Neural cell (in vitro differentiated cells): ENCODE results near the gene H19. TPM values are rescaled to one million over a fixed set of nuclear protein-coding genes. Genes with fewer than 3 reads are reported as not detected.

Source experiments
- H2AFZ ChIP-seq: fragments of 200-600, 300-800 bp; sonication (generic), shearing (Covaris generic); 2 replicates; pipeline ENCODE4 v1.6.0; 2014; ENCODE audit warnings: low read depth, mild to moderate bottlenecking, antibody characterized with exemption, low read length, moderate library complexity
- H3F3A ChIP-seq: fragments of 200-600 bp; shearing (Covaris generic); 2 replicates; pipeline ENCODE4 v1.6.1; 2016; ENCODE audit warnings: mild to moderate bottlenecking, moderate library complexity, mixed read lengths, antibody characterized with exemption, low read length; ENCODE audit not compliant: insufficient read depth, poor library complexity, severe bottlenecking
- H3K27ac ChIP-seq: fragments of 200-600, 300-800 bp; sonication (generic), shearing (Covaris generic); 2 replicates; pipeline ENCODE4 v1.5.1; 2014; ENCODE audit warnings: mild to moderate bottlenecking, low read length, moderate library complexity
- H3K27me3 ChIP-seq: fragments of 300-800, 200-600 bp; sonication (generic), shearing (Covaris generic); 2 replicates; pipeline ENCODE4 v1.6.0; 2014; ENCODE audit warnings: mild to moderate bottlenecking, low read depth, low read length, moderate library complexity; ENCODE audit not compliant: insufficient read depth
- H3K36me3 ChIP-seq: fragments of 300-800, 200-600 bp; sonication (generic), shearing (Covaris generic); 2 replicates; pipeline ENCODE4 v1.5.1; 2014; ENCODE audit warnings: mild to moderate bottlenecking, antibody characterized with exemption, low read length, moderate library complexity; ENCODE audit not compliant: insufficient read depth
- H3K4me2 ChIP-seq: fragments of 300-800, 200-600 bp; sonication (generic), shearing (Covaris generic); 2 replicates; pipeline ENCODE4 v1.6.0; 2014; ENCODE audit warnings: mild to moderate bottlenecking, low read length
- H3K4me3 ChIP-seq: fragments of 300-800, 200-600 bp; sonication (generic), shearing (Covaris generic); 2 replicates; pipeline ENCODE4 v1.5.1; 2014; ENCODE audit warnings: mild to moderate bottlenecking, low read length, moderate library complexity
- H3K79me2 ChIP-seq: fragments of 200-600 bp; shearing (Covaris generic); replicated peaks from 2 replicates; pipeline ENCODE4 v1.6.0; 2014; ENCODE audit warnings: mild to moderate bottlenecking, low read length, moderate library complexity; ENCODE audit not compliant: insufficient read depth
- H3K9ac ChIP-seq: fragments of 300-800, 200-600 bp; sonication (generic), shearing (Covaris generic); 2 replicates; pipeline ENCODE4 v1.6.1; 2016; ENCODE audit warnings: mild to moderate bottlenecking, low read length, mixed read lengths
- H3K9me2 ChIP-seq: fragments of 200-600 bp; shearing (Covaris generic); 2 replicates; pipeline ENCODE4 v1.6.1; 2016; ENCODE audit warnings: mild to moderate bottlenecking, low read length, mixed read lengths; ENCODE audit not compliant: insufficient read depth
- H3K9me3 ChIP-seq: fragments of 200-600, 300-800 bp; sonication (generic), shearing (Covaris generic); 2 replicates; pipeline ENCODE4 v1.6.1; 2016; ENCODE audit warnings: mild to moderate bottlenecking, mixed run types, low read length, moderate library complexity, mixed read lengths
- H4K20me1 ChIP-seq: fragments of 200-600 bp; shearing (Covaris generic); 2 replicates; pipeline ENCODE4 v1.6.1; 2016; ENCODE audit warnings: mild to moderate bottlenecking, mixed run types; ENCODE audit not compliant: insufficient read depth
- EP300 ChIP-seq: fragments of 450-650 bp; conservative IDR thresholded peaks from 2 replicates; pipeline ENCODE4 v1.6.1; 2014; ENCODE audit warnings: antibody characterized with exemption, mild to moderate bottlenecking, moderate library complexity; ENCODE audit not compliant: poor library complexity, severe bottlenecking
- EZH2 ChIP-seq: fragments of 200-600, 300-800 bp; shearing (Covaris generic), sonication (generic); IDR thresholded peaks from 2 replicates; pipeline ENCODE4 v1.6.1; 2014; ENCODE audit warnings: antibody characterized with exemption, low read length, borderline replicate concordance, mild to moderate bottlenecking; ENCODE audit not compliant: insufficient read depth, poor library complexity, severe bottlenecking
- MXI1 ChIP-seq: fragments of 450-650 bp; conservative IDR thresholded peaks from 2 replicates; pipeline ENCODE4 v1.6.1; 2014; ENCODE audit warnings: antibody characterized with exemption, mild to moderate bottlenecking; ENCODE audit not compliant: poor library complexity, severe bottlenecking
- POLR2AphosphoS5 ChIP-seq: IDR thresholded peaks from 2 replicates; pipeline ENCODE4 v1.6.1; 2012
- RAD21 ChIP-seq: fragments of 450-650 bp; conservative IDR thresholded peaks from 2 replicates; pipeline ENCODE4 v1.6.1; 2014; ENCODE audit warnings: antibody characterized with exemption, mild to moderate bottlenecking, moderate library complexity
- SMC3 ChIP-seq: fragments of 450-650 bp; conservative IDR thresholded peaks from 2 replicates; pipeline ENCODE4 v1.6.1; 2014; ENCODE audit warnings: antibody characterized with exemption, mild to moderate bottlenecking, moderate library complexity; ENCODE audit not compliant: poor library complexity
- TAF1 ChIP-seq: IDR thresholded peaks from 2 replicates; pipeline ENCODE4 v1.6.1; 2012; ENCODE audit warnings: low read depth
- polyA plus RNA-seq: library from polyadenylated mRNA; depleted of rRNA; stranded (reverse); fragments of >200 nt; gene quantifications from 2 replicates; pipeline ENCODE4 v1.2.3, GENCODE V29; 2014
- TF ChIP-seq, protein P1 (sequence below): IDR thresholded peaks from 2 replicates; pipeline ENCODE4 v1.6.1; 2012; ENCODE audit warnings: borderline replicate concordance
- TF ChIP-seq, protein P2 (sequence below): fragments of 450-650 bp; IDR thresholded peaks from 2 replicates; pipeline ENCODE4 v1.5.1; 2014; ENCODE audit warnings: antibody characterized with exemption, mild to moderate bottlenecking, moderate library complexity; ENCODE audit not compliant: poor library complexity, severe bottlenecking

The H19 gene
- polyA plus RNA-seq, 1 donor from 2014 or later = not detected

DNA sequence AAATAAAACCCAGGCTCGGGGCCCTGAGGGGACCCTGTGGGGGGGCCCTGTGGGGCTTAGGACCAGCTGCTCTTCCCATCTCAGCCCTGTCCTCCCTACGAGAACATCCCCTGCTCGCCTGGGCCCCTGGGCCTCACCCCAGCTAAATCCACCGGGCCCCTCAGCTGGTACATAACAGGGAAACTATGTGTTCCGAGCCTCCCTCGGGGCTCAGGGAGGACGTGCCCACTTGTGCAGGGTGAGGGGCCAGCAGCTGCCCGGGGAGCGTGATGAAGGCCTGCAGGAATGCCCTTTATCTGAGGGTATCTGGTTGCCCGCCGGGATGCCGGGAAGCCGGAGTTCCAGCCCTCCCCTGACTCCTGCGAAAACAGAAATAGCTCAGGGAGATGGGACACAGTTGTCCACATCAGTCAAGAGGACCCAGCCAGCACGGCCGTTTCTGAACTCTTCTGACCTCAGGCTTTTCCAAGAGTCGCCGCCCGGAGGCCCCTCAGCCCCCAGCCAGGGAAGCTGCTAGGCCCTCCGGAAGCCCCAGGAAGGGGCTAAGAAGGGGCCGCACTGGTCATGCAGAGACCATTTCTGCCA, 29.9 kb downstream of the H19 start:
- no peak overlapping the region for H3K4me3 ChIP-seq
- H3K27me3 ChIP-seq = no peaks in the 10 kb centered on the region
- H3K27ac ChIP-seq = no peak overlapping the region
- H3K79me2 ChIP-seq = no peaks in the 10 kb centered on the region
- H3K9me3 ChIP-seq = no peaks in the 10 kb centered on the region
- no peak overlapping the region for H2AFZ ChIP-seq
- no peaks in the 10 kb centered on the region for H4K20me1 ChIP-seq
- H3K4me2 ChIP-seq = no peak overlapping the region
- no peaks in the 10 kb centered on the region for H3F3A ChIP-seq
- H3K9me2 ChIP-seq = no peaks in the 10 kb centered on the region
- no peak for TF ChIP-seq EZH2
- TF ChIP-seq RAD21 = no peak
- no peak for TF ChIP-seq SMC3
- TF ChIP-seq MXI1 = no peak
- TF ChIP-seq POLR2AphosphoS5 = no peak
- TF ChIP-seq TAF1 = no peak
- no peak for TF ChIP-seq EP300
- TF ChIP-seq, protein P1, sequence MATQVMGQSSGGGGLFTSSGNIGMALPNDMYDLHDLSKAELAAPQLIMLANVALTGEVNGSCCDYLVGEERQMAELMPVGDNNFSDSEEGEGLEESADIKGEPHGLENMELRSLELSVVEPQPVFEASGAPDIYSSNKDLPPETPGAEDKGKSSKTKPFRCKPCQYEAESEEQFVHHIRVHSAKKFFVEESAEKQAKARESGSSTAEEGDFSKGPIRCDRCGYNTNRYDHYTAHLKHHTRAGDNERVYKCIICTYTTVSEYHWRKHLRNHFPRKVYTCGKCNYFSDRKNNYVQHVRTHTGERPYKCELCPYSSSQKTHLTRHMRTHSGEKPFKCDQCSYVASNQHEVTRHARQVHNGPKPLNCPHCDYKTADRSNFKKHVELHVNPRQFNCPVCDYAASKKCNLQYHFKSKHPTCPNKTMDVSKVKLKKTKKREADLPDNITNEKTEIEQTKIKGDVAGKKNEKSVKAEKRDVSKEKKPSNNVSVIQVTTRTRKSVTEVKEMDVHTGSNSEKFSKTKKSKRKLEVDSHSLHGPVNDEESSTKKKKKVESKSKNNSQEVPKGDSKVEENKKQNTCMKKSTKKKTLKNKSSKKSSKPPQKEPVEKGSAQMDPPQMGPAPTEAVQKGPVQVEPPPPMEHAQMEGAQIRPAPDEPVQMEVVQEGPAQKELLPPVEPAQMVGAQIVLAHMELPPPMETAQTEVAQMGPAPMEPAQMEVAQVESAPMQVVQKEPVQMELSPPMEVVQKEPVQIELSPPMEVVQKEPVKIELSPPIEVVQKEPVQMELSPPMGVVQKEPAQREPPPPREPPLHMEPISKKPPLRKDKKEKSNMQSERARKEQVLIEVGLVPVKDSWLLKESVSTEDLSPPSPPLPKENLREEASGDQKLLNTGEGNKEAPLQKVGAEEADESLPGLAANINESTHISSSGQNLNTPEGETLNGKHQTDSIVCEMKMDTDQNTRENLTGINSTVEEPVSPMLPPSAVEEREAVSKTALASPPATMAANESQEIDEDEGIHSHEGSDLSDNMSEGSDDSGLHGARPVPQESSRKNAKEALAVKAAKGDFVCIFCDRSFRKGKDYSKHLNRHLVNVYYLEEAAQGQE = no peak
- TF ChIP-seq, protein P2, sequence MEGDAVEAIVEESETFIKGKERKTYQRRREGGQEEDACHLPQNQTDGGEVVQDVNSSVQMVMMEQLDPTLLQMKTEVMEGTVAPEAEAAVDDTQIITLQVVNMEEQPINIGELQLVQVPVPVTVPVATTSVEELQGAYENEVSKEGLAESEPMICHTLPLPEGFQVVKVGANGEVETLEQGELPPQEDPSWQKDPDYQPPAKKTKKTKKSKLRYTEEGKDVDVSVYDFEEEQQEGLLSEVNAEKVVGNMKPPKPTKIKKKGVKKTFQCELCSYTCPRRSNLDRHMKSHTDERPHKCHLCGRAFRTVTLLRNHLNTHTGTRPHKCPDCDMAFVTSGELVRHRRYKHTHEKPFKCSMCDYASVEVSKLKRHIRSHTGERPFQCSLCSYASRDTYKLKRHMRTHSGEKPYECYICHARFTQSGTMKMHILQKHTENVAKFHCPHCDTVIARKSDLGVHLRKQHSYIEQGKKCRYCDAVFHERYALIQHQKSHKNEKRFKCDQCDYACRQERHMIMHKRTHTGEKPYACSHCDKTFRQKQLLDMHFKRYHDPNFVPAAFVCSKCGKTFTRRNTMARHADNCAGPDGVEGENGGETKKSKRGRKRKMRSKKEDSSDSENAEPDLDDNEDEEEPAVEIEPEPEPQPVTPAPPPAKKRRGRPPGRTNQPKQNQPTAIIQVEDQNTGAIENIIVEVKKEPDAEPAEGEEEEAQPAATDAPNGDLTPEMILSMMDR = no peak
- no peaks in the 10 kb centered on the region for H3K36me3 ChIP-seq
- H3K9ac ChIP-seq = no peak overlapping the region

DNA sequence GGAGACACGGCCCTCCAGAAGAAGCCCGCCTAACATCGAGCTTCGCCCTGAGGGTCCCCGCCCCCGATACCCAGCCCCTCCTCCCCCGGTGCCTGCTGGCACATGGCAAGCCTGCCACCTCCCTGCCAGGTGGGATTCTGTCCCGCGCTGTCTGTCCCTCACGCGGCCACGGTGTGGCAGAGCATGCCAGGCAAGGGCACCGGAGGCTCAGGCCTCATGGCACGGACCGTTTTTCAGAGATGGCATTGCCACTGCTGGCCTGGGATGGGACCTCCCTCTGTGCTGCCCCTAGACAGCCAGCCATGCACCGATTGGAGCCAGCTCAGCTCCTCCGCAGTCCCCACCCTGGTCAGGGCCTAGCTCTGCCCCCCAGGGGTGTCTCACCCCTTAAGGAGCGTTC, 31.1 kb downstream of the H19 start:
- no peak overlapping the region for H3K27ac ChIP-seq
- no peak overlapping the region for H2AFZ ChIP-seq
- no peak overlapping the region for H3K9ac ChIP-seq
- no peak overlapping the region for H3K4me3 ChIP-seq
- no peaks in the 10 kb centered on the region for H3K9me2 ChIP-seq
- no peaks in the 10 kb centered on the region for H3K9me3 ChIP-seq
- TF ChIP-seq, protein P2 = no peak
- H3K36me3 ChIP-seq = no peaks in the 10 kb centered on the region
- no peaks in the 10 kb centered on the region for H3K27me3 ChIP-seq
- H3F3A ChIP-seq = no peaks in the 10 kb centered on the region
- no peak overlapping the region for H3K4me2 ChIP-seq
- no peaks in the 10 kb centered on the region for H3K79me2 ChIP-seq
- H4K20me1 ChIP-seq = no peaks in the 10 kb centered on the region
